Sigmoid colon (tissue), 3 donors: ENCODE data around the gene VAC14.

ENCODE experiments used
- POLR2A ChIP-seq, 2 donors: fragments of 450-650 bp; IDR thresholded peaks; one replicate each; pipeline ENCODE4 v1.6.1; 2016; ENCODE audit warnings: antibody characterized with exemption in 2 of 2, mild to moderate bottlenecking in 2 of 2, moderate library complexity in 2 of 2
- TF ChIP-seq, protein P1 (sequence below), 4 experiments: fragments of 450-650 bp in 3 of 4; fragments of 200-600 bp in 1 of 4; IDR thresholded peaks; one replicate each; pipeline ENCODE4 v1.5.1; 2016 to 2019; ENCODE audit warnings: antibody characterized with exemption in 4 of 4, mild to moderate bottlenecking in 3 of 4, moderate library complexity in 2 of 4

DNA sequence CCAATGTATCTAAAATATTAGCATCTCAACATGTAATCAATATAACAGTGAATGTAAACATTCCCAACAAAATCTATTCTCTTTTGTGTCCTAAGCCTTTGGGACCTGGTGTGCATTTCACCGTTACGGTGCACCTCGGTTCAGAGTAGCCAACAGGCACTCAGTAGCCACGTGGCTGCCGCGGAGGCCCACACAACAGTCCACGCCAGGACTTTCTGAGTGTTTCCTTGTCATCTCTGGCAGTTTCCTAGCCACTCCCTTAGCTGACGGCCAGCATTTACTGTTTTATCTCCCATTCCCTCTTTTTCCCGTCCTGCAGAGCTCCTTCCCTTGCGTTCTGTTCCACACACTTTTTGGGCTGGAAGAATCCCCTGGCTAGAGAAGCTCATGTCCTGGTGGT is 36.3 kb downstream of the VAC14 start:
- TF ChIP-seq, protein P1, sequence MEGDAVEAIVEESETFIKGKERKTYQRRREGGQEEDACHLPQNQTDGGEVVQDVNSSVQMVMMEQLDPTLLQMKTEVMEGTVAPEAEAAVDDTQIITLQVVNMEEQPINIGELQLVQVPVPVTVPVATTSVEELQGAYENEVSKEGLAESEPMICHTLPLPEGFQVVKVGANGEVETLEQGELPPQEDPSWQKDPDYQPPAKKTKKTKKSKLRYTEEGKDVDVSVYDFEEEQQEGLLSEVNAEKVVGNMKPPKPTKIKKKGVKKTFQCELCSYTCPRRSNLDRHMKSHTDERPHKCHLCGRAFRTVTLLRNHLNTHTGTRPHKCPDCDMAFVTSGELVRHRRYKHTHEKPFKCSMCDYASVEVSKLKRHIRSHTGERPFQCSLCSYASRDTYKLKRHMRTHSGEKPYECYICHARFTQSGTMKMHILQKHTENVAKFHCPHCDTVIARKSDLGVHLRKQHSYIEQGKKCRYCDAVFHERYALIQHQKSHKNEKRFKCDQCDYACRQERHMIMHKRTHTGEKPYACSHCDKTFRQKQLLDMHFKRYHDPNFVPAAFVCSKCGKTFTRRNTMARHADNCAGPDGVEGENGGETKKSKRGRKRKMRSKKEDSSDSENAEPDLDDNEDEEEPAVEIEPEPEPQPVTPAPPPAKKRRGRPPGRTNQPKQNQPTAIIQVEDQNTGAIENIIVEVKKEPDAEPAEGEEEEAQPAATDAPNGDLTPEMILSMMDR (IDR thresholded peaks at IDR 0.05), result no peak
- TF ChIP-seq POLR2A (IDR thresholded peaks at IDR 0.05), result no peak
